ENCODE data around the gene NFYC.

Gene NFYC

DNA sequence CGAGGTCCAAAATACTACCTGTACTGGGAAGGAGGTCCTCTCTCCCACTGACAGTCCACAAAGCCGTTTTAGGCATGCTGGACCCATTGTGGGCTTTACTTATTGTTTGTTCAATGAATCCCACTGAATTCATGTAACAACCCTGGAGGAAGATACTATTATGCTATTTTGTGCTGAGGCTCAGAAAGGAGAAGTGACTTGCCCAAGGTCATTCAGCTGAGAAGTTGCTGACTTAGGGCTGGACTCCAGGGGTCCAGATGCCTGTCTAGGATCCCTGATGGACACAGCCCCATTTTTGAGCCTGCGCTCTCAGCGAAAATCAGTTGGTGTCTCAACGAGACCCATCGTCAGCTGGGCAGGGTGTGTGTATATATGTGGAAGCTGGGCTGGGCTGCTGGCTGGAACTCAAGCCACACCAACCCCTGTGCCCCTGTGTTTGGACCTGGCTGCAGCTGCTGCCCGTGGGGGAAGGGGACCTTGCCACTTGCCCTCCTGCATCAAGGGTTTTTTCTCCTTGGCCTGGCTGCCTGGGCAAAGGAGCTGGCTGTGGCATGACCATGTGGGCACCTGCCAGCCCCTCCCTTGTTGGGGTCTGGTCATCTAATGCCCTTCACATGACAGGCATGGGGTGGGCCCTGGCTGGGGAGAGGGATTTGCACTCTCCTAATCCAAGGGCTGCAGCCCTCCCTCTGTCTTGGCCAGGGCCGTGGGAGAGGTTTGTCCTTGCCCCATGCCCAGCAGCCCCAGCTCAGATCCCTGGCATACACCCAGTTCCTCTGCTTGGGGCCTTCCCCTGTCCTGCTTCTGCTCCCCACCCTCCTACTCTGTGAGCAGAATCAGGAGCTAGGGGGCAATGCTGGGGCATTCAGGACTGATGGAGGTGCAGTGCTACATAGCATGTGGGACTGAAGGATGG is 107.1 kb downstream of the NFYC start:
- no peak for DNase-seq

DNA sequence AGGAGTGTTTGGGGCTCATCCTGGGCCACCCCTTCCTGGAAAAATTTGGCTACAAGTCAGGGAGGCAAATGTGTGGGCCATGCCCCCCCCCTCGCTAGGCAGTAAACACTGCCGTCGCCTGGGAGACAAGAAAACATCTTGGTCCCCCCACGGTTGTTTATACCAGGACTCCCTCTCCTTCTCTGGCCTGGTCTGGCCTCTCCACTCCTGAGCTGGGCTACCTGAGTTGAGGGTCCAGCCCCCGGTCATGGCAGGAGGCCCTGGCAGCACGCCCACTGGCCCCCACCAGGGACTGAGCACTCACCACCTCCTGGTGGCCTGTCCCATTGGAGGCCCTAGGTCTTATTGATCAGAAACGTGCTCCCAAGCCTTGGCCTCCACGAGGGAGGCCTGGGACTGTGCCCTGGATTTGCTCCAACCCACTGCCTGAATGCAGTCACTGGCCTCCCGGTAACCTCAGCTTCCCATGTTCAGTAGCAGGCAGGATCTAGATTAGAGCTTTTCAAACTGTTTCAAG is 107.9 kb downstream of the NFYC start:
- DNase-seq, result no peak

DNA sequence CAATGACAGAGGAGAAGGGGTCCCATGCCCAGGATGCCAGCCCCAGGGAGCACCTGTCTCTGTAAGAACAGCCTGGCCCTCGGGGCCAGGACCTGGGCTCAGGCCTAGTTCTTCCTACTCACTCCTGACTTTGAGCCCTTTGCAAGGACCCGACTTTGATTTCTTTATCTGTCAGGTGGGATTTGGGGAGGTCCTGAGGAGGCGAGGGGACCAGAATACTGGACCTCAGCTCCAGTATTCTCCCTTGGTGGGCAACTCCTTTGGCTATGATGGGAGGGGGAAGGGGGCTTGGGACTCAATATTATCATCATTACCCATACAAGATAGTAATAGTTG is 110.2 kb downstream of the NFYC start:
- DNase-seq, result no peak

DNA sequence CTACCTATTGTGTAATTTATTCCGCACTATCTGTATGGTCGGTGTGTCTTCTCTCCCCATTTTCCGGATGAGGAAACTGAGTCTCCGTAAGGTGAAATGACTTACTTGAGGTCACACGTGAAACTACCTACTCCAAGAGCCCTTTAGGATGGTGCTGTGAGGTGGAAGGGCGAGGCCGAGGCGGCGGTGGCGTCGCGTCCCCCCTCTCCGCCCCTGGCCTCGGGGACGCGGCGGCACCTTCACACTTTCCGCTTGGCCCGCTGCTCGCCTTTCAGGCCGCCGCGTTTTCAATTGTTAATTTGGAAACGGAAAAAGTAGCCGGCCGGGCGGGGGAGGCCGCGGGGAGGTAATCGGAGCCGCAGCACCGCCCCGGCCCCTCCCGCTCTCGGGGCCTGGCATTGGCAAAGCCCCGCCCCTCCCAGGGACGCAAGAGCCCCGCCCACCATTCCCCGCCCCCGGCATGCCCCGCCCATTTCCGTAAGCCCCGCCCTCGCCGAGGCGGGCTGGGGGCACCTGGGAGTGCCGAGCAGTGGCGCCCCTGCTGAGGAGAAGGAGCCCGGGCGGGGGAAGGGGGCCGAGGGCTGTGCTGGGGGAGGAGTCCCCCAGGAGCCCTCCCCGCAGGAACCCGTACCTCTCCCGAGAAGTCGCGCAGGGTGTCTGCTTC is 110.7 kb downstream of the NFYC start:
- DNase-seq, result peak; percentile 90

DNA sequence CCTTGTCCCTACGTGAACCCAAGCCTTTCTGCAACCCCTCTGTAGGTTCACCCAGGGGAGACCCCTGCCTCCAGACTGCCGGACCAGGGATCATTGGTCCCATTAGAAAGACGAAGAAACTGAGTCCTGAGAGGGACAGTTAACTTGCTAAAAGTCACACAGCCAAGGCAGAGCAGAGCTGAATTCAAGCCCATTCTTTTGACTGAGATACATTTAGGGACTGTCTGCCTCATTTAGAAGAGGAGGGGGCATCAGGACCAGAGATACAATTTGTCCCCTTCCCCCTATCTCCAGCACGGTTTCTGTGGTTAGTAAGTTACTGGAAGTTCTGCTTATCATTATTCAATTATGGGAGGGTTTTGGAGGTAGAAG is 111.2 kb downstream of the NFYC start:
- DNase-seq, result no peak

DNA sequence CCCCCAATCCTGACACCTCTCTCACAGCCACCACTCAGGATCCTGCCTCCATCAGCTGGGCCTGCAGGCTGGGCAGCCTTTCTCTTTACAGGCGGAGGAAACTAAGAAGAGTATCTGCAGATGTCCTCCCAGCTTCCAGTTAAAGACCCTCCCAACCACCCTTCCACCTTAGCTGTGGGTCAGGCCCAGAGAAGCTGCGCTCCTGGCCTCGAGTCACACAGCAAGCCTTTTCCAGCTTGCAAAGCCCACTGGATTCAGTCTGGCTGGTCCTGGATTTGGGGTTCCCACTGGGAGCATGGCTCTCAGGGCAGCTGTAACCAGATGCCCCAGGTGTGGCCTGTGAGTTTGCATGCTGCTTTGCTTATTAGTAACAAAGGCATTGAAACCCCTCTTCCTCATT is 111.9 kb downstream of the NFYC start:
- DNase-seq, result no peak

DNA sequence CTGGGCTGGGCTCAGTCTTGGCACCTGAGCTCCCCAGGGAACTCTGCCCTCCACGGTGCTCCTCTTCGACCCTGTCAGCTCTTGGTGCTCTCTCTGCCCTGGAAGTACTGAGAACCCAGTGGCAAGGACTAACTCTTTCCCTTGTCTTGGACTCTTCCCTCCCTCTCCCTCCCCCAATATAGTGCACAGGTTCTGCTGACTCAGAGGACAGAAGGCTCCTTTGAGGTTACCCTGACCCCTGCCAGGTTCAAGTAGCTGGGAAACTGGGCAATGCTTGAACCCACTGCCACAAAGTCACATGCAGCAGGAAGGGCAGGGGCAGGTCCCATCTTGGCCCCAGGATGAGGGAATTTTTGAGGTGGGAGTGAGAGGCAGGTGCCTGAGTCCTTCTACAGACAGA is 112.4 kb downstream of the NFYC start:
- no peak for DNase-seq

DNA sequence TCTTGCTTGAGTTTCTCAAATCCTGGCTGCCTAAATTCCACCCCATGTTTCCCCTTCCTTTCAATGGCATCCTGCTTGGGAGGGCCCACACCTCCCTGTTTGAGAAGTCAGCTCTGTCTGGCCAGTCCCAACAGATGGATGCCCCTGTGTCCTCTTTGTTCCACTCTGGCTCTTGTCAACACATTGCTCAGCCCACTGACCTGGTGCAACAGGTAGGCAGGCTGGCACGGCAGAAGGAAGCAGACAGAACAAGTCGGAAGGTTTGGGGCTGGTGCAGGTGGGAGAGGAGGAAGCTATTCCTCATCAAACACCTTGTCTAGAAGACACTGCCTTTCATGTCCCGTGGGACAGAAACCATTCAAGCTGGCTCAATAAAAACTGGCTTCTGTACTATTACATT is 114.7 kb downstream of the NFYC start:
- no peak for DNase-seq

DNA sequence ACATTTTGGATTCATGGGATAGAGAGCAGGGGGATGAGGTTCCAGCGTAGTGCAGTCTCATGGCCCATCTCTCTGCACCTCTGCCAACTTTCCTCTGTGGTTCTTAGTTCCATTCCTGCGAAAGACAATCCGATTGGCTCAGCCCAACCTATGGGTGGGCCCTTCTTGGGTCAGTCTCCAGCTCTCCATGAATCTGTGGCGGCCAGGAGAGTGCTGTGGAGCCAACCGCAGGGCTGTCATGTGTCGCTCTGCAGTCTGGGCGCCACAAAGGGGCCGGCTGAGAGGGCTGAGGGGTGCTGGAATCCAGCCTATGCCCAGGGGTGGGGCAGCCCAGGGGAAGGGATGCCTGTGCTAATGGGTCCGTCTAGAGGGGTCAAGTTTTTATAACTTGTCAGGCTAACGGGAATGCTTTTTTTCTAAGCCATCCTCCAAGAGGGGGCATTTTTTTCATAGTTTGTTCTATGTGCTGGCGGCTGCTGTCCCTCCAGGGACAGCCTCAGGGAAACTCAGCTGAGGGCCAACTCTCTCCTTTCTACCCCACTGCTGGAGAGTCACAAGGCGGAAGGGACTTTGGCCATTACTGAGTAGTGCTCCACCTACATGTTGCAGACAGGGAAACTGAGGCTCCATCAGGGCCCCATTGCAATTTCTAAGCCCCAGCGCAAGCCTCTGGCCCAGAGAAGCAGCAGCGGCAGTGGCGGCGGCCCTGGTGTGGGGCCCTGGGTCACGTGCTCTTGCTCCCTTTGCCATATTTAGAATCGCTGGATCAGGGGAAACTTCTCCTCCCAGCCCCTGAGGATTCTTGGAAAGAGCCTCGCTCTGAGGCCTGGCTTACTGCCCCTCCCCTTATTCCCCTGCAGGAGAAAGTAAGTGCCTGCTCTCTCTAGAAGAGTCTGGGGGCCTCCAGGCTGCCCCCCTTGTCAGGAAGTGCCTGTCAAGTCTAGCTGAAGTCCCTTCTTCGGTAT is 115.5 kb downstream of the NFYC start:
- DNase-seq, result no peak

DNA sequence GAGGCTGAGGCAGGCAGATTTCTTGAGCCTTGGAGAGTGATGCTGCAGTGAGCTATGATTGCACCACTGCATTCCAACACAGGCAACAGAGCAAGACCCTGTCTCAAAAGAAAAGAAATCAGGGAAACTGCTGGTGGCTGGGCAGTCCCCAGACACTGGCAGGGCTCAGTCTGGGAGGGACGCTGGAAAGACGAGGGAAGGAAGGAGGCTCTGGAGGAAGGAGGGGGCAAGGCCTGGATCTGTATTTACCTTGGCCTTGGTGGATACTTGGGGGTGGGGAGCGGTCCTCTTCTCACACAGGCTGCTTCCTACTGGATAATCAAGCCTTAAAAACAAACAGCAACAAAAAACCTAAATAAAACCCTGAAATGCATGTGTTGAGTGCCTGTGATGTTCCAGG is 116.5 kb downstream of the NFYC start:
- DNase-seq, result no peak

DNA sequence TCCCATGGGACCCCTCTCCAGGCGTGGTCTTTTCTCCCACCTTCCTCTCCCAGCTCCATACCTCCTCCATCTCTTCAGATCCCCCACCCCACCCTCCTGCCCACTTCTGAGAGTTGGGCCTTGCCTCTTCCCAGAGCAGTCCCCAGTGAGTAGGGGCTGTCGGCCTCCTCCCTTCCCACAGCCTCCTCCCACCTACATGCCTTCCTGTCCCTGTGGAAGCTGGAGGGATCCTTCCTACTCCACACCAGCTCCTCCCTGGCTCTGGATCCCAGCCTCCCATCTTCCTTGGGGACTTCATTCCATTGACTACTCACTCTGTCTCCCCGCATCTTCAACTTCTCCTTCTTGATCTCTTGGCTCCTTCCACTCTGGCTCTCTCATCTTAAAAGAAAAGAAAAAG is 116.9 kb downstream of the NFYC start:
- no peak for DNase-seq

DNA sequence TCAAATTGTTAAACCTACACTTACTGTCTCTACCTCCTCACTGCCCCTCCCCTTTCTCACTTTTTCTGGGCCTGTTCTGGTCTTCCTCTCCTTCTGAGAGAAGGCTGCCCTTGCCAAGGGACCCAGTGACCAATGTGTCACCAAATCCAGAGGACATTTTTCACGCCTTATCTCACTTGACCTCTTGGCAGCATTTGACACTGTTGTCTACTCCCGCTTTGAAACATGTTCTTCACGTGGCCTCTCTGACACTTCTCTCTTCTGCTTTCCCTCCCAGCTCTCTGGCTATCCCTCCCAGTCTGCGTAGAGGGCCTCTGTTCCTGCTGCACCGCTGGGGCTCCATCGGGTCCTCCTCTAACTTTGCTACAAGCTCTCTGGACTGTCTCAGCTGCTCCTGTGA is 117.4 kb downstream of the NFYC start:
- no peak for DNase-seq

DNA sequence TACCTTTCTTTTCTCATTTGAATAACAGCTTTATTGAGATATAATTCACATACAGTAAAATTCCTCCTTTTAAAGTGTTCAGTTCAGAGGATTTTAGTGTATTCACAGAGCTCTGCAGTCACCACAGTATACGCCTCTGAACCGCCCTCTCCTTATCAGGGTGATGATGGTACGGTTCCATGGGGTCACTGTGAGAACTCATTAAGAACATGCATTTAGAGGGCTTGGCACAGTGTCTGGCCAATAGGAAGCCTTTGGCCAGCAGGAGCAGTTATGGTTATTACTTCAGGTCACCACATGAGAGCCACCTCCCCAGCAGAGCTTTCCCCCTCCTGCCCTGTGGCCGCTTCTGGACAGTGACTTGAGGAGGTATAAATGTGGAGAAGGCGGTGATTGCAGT is 119.4 kb downstream of the NFYC start:
- DNase-seq, result no peak

DNA sequence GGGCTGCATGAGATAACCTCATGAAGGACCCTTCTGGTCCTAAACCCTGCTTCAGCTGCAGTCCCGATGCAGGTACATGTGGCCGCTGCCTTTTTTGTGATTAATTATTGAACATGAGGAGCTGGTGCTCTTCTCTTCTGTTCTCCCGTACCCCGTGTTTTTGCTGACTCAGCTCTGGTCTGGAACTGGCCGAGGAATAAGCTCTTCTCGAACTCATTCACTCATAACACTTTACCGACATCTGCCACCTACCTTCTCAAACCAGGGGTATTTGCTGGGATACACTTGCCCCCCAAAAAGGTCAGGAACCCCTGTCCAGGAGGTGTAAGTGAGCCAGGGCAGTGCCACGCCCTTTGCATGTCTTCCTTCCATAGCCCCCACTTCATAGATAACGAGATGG is 123.9 kb downstream of the NFYC start:
- no peak for DNase-seq

DNA sequence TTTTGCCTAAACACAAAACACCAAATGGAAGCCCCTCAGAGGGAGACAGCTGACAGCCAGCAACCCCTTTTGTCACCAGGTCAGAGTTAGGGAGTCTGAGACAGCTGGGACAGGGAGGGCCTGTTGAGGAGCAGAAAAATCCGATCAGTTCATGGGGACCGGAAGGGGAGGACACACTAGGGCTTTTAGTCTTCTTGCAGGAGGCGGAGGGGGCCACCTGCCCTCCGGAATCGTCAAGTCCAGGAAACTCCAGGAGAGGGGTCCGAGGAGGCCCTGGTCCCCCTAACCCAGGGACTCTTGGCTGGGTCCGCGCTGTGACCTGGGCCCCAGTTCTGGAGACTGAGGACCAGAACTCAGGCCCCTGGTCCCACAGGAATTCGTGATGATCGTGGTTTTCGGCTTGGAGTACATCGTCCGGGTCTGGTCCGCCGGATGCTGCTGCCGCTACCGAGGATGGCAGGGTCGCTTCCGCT is 126.3 kb downstream of the NFYC start:
- DNase-seq, result no peak

DNA sequence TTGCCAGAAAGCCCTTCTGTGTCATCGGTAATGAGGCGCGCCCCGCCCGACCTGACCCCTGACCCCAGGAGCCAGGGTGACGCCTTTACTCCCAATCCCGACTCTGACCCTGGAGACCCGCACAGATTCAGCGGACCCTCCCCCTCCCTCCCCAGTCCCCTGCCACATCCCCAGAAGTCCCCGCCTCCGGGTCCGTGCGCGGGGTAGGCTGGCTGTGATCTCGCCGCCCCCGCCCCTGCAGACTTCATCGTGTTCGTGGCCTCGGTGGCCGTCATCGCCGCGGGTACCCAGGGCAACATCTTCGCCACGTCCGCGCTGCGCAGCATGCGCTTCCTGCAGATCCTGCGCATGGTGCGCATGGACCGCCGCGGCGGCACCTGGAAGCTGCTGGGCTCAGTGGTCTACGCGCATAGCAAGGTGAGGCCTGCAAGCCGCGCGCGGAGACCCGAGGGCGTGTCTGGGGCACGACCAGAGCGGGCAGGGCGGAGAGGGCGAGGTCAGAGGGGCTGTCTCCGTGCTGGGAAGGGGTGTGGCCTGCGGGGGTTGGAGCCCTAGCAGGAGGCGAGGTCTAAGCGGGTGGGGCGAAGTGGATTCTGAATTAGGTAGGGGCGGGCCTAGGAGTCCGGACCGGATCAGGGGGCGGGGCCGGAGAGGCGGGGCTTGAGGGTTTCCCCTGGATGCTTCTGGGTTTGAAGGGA is 126.9 kb downstream of the NFYC start:
- DNase-seq, result peak; percentile 68

DNA sequence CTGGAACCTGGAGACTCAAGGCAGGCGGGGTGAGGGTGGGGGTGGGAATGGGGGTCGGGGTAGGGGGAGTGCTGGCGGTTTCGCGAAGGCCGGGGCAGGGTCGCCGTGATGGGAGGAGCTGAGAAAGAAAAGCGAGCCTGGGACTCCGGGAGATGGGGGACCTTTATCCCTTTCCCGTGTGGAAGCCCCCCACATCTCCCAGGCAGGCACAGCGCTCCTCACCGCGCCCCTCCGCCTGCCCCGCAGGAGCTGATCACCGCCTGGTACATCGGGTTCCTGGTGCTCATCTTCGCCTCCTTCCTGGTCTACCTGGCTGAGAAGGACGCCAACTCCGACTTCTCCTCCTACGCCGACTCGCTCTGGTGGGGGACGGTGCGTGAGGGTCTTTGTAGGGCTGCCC is 127.6 kb downstream of the NFYC start:
- DNase-seq, result no peak

DNA sequence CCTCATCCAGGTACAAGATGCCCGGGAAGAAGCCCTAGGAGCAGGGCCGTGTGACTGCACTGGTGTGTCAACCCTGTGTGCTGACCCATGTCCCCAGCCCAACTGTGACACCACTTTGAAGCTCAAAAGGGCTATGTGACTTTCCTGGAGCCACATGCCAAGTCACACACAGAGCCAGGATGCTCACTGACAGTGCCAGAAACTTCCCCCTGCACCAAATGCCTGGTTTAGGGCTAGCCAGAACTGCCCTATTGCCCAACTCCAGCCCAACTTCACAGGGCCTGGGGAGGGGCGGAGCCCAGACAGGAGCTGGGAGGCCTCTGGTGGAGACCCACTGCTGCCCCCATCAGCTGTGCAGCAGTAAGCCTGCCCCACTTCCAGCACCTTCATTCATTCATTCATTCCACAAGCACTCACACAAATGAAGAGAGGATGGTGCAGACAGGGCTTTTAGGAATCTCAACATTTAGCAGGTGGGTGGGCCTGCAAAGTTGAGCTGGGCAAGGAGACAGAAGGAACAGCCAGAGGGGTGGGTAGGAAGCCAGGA is 128.8 kb downstream of the NFYC start:
- no peak for DNase-seq

All from DMS53 (cell line).